HG02763 (cell line): ENCODE measurements around the gene HMGN4.
"Not testable (repeated sequence)": the region's sequence is repeated elsewhere in the genome, so short reads cannot be mapped to it uniquely, and the experiment has no call there.

Experiments used
- ATAC-seq: cut with Tn5 transposase; IDR thresholded peaks from one replicate; pipeline ENCODE4 v1.9.1; 2021; ENCODE audit warnings: mild to moderate bottlenecking, moderate library complexity; ENCODE audit not compliant: unreplicated experiment

Gene HMGN4

GRCh38 chr6:26522486-26523228, 15.5 kb upstream of the HMGN4 start:
- ATAC-seq: not testable (repeated sequence)

- not testable (repeated sequence) for ATAC-seq
Measured at GRCh38 chr6:26524314-26524713, 13.9 kb upstream of the HMGN4 start.

GRCh38 chr6:26524722-26525370, 13.3 kb upstream of the HMGN4 start:
- no peak for ATAC-seq

- no peak for ATAC-seq
Measured at GRCh38 chr6:26525838-26526237, 12.3 kb upstream of the HMGN4 start.

- ATAC-seq: no peak
Measured at GRCh38 chr6:26526928-26527327, 11.2 kb upstream of the HMGN4 start.

GRCh38 chr6:26530203-26530602, 8.0 kb upstream of the HMGN4 start:
- ATAC-seq: no peak

GRCh38 chr6:26531897-26532296, 6.3 kb upstream of the HMGN4 start:
- no peak for ATAC-seq

GRCh38 chr6:26532699-26533531, 5.3 kb upstream of the HMGN4 start:
- ATAC-seq: peak; percentile 22

GRCh38 chr6:26533532-26533931, 4.6 kb upstream of the HMGN4 start:
- ATAC-seq: no peak

- ATAC-seq: no peak
Measured at GRCh38 chr6:26534681-26535465, 3.3 kb upstream of the HMGN4 start.

GRCh38 chr6:26536571-26537159, 1.5 kb upstream of the HMGN4 start:
- no peak for ATAC-seq

GRCh38 chr6:26537160-26537845, 863 bp upstream of the HMGN4 start:
- ATAC-seq: peak; percentile 53

- ATAC-seq: no peak
Measured at GRCh38 chr6:26538572-26538902, 371 bp downstream of the HMGN4 start.

- no peak for ATAC-seq
Measured at GRCh38 chr6:26539071-26539615, 977 bp downstream of the HMGN4 start.

- no peak for ATAC-seq
Measured at GRCh38 chr6:26541579-26541978, 3.4 kb downstream of the HMGN4 start.

GRCh38 chr6:26543953-26544352, 5.8 kb downstream of the HMGN4 start:
- no peak for ATAC-seq

- no peak for ATAC-seq
Measured at GRCh38 chr6:26544473-26544872, 6.3 kb downstream of the HMGN4 start.

GRCh38 chr6:26545627-26546026, 7.5 kb downstream of the HMGN4 start:
- ATAC-seq: no peak

GRCh38 chr6:26547363-26547762, 9.2 kb downstream of the HMGN4 start:
- ATAC-seq: not testable (repeated sequence)
